SU-DHL-6 (cell line): ENCODE results near the gene AKR1C3.
"Not testable (repeated sequence)": the region's sequence is repeated elsewhere in the genome, so short reads cannot be mapped to it uniquely, and the experiment has no call there.

Source experiments
- H2AFZ ChIP-seq: fragments of 200-600 bp; sonication (generic); 2 replicates; pipeline ENCODE4 v1.6.1; 2014; ENCODE audit warnings: low read depth, mild to moderate bottlenecking, moderate library complexity, mixed read lengths, antibody characterized with exemption, low read length; ENCODE audit not compliant: severe bottlenecking
- H3F3A ChIP-seq: fragments of 200-600 bp; shearing (Covaris generic); 2 replicates; pipeline ENCODE4 v1.6.0; 2016; ENCODE audit warnings: antibody characterized with exemption, mild to moderate bottlenecking; ENCODE audit not compliant: insufficient read depth
- H3K27ac ChIP-seq: fragments of 200-600 bp; sonication (generic); 2 replicates; pipeline ENCODE4 v1.5.1; 2016; ENCODE audit warnings: low read depth, mild to moderate bottlenecking, low read length, moderate library complexity, mixed read lengths
- H3K27me3 ChIP-seq: fragments of 200-600 bp; sonication (generic), shearing (Covaris generic); 2 replicates; pipeline ENCODE4 v1.6.0; 2014; ENCODE audit warnings: mild to moderate bottlenecking, low read length
- H3K36me3 ChIP-seq: fragments of 200-600 bp; sonication (generic); 2 replicates; pipeline ENCODE4 v1.6.1; 2014; ENCODE audit warnings: mild to moderate bottlenecking, low read length, mixed read lengths
- H3K4me2 ChIP-seq: fragments of 300-600, 200-600 bp; shearing (Covaris generic), sonication (generic); 2 replicates; pipeline ENCODE4 v1.6.0; 2014; ENCODE audit warnings: low read length, low read depth, mild to moderate bottlenecking; ENCODE audit not compliant: poor library complexity, severe bottlenecking
- H3K4me3 ChIP-seq: fragments of 200-600 bp; sonication (generic); 2 replicates; pipeline ENCODE4 v1.5.1; 2014; ENCODE audit warnings: antibody characterized with exemption, low read length, mild to moderate bottlenecking, mixed read lengths; ENCODE audit not compliant: insufficient read depth, poor library complexity, severe bottlenecking
- H3K79me2 ChIP-seq: fragments of 200-600 bp; sonication (generic); 2 replicates; pipeline ENCODE4 v1.6.1; 2014; ENCODE audit warnings: mild to moderate bottlenecking, low read length, moderate library complexity; ENCODE audit not compliant: insufficient read depth
- H3K9ac ChIP-seq: fragments of 200-600 bp; sonication (generic); 2 replicates; pipeline ENCODE4 v1.7.0; 2014; ENCODE audit warnings: mild to moderate bottlenecking, low read length
- H3K9me2 ChIP-seq: fragments of 200-600 bp; sonication (generic); replicated peaks from 2 replicates; pipeline ENCODE4 v1.6.1; 2014; ENCODE audit warnings: low read length; ENCODE audit not compliant: insufficient read depth
- H3K9me3 ChIP-seq: fragments of 200-600 bp; sonication (generic); 2 replicates; pipeline ENCODE4 v1.6.1; 2014; ENCODE audit warnings: low read length, mixed read lengths; ENCODE audit not compliant: insufficient read depth
- H4K20me1 ChIP-seq: fragments of 200-600 bp; sonication (generic); 2 replicates; pipeline ENCODE4 v1.6.1; 2014; ENCODE audit warnings: low read depth, mild to moderate bottlenecking, antibody characterized with exemption, low read length, moderate library complexity, mixed read lengths
- EZH2phosphoT487 ChIP-seq: fragments of 200-600 bp; sonication (generic), shearing (Covaris generic); conservative IDR thresholded peaks from 2 replicates; pipeline ENCODE4 v1.6.1; 2018; ENCODE audit warnings: mild to moderate bottlenecking, antibody characterized with exemption, low read length, moderate library complexity, mixed read lengths
- TF ChIP-seq, protein P1 (sequence below): fragments of 200-600 bp; sonication (generic); IDR thresholded peaks from one replicate; pipeline ENCODE4 v1.5.1; 2017; ENCODE audit warnings: antibody characterized with exemption, mild to moderate bottlenecking, low read length, moderate library complexity; ENCODE audit not compliant: insufficient read depth, poor library complexity, severe bottlenecking

The AKR1C3 gene

DNA sequence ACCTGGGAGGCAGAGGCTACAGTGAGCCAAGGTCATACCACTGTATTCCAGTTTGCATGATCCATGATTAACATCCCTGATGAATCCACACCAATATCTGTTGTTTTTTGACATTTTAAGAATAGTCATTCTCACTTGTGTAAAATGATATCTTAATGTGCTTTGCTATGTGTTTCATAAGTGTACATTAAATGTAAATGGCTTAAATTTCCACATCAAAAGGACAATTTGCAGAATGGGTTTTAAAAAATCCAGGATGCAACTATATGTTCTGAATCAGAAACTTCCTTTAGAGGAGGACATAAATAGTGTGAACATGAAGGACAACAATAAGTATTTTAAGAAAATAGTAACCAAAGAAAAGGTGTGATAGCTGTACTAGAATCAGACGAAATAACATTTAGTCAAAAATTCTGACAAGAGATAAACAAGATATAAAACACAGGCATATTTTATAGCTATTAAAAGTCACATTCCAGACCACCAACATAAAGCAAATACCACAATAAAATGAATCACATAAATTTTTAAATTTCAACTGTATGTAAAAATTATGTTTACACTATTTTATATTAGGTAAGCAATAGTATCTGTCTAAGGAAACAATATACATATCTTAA is 42.4 kb downstream of the AKR1C3 start:
- Histone ChIP-seq H3K79me2 (no peaks in the 10 kb centered on the region), H3K4me2 (no peak overlapping the region), H3K27ac (no peak overlapping the region), H2AFZ (no peak overlapping the region), H3F3A (no peaks in the 10 kb centered on the region), H3K4me3 (no peak overlapping the region), H3K36me3 (no peaks in the 10 kb centered on the region), H3K9me2 (no peaks in the 10 kb centered on the region), H3K9me3 (0 out of 2 replicates have a peak, but pooled peaks cover 5% of the 10 kb centered on the region), H4K20me1 (no peaks in the 10 kb centered on the region), H3K27me3 (no peaks in the 10 kb centered on the region), H3K9ac (no peak overlapping the region)
- TF ChIP-seq EZH2phosphoT487 = no peak
- TF ChIP-seq, protein P1, sequence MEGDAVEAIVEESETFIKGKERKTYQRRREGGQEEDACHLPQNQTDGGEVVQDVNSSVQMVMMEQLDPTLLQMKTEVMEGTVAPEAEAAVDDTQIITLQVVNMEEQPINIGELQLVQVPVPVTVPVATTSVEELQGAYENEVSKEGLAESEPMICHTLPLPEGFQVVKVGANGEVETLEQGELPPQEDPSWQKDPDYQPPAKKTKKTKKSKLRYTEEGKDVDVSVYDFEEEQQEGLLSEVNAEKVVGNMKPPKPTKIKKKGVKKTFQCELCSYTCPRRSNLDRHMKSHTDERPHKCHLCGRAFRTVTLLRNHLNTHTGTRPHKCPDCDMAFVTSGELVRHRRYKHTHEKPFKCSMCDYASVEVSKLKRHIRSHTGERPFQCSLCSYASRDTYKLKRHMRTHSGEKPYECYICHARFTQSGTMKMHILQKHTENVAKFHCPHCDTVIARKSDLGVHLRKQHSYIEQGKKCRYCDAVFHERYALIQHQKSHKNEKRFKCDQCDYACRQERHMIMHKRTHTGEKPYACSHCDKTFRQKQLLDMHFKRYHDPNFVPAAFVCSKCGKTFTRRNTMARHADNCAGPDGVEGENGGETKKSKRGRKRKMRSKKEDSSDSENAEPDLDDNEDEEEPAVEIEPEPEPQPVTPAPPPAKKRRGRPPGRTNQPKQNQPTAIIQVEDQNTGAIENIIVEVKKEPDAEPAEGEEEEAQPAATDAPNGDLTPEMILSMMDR = no peak

- not testable (repeated sequence) for H3F3A ChIP-seq, H3K9me3 ChIP-seq, H3K9me2 ChIP-seq, H2AFZ ChIP-seq, H3K36me3 ChIP-seq, H3K4me2 ChIP-seq, H3K27ac ChIP-seq, H3K79me2 ChIP-seq, H3K9ac ChIP-seq, H4K20me1 ChIP-seq, H3K4me3 ChIP-seq, H3K27me3 ChIP-seq
These were observed 43.5 kb downstream of the AKR1C3 start for GRCh38 chr10:5137699-5138098.

GRCh38 chr10:5142199-5142598 is 48.0 kb downstream of the AKR1C3 start:
- H3F3A ChIP-seq = no peaks in the 10 kb centered on the region
- H3K27me3 ChIP-seq = no peaks in the 10 kb centered on the region
- H2AFZ ChIP-seq = no peak overlapping the region
- H3K4me2 ChIP-seq = no peak overlapping the region
- no peak overlapping the region for H3K9ac ChIP-seq
- H3K36me3 ChIP-seq = no peaks in the 10 kb centered on the region
- H3K27ac ChIP-seq = no peak overlapping the region
- H3K9me2 ChIP-seq = no peaks in the 10 kb centered on the region
- no peaks in the 10 kb centered on the region for H4K20me1 ChIP-seq
- H3K79me2 ChIP-seq = no peaks in the 10 kb centered on the region
- TF ChIP-seq, protein P1 = no peak
- TF ChIP-seq EZH2phosphoT487 = no peak
- H3K9me3 ChIP-seq = no peaks in the 10 kb centered on the region
- H3K4me3 ChIP-seq = no peak overlapping the region

- Histone ChIP-seq H3K36me3 (no peaks in the 10 kb centered on the region), H4K20me1 (no peaks in the 10 kb centered on the region), H3K9ac (no peak overlapping the region), H3K79me2 (no peaks in the 10 kb centered on the region), H3K9me2 (no peaks in the 10 kb centered on the region), H3K27me3 (no peaks in the 10 kb centered on the region), H3F3A (no peaks in the 10 kb centered on the region), H3K9me3 (no peaks in the 10 kb centered on the region), H3K4me3 (no peak overlapping the region), H2AFZ (no peak overlapping the region), H3K27ac (no peak overlapping the region), H3K4me2 (no peak overlapping the region)
- TF ChIP-seq, protein P1 = no peak
- no peak for TF ChIP-seq EZH2phosphoT487
These were observed 48.9 kb downstream of the AKR1C3 start for GRCh38 chr10:5143137-5143536.
